ENCODE measurements around the gene ZNF84.

DNA sequence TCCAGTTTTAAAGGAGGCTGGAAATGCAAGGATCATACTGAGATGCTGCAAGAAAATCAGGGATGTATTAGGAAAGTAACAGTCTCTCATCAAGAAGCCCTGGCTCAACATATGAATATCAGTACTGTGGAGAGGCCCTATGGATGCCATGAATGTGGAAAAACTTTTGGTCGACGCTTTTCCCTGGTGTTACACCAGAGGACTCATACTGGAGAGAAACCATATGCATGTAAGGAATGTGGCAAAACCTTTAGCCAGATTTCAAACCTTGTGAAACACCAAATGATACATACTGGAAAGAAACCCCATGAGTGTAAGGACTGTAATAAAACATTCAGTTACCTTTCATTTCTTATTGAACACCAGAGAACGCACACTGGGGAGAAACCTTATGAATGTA, 68.3 kb downstream of the ZNF84 start:
- TF ChIP-seq, protein P1, sequence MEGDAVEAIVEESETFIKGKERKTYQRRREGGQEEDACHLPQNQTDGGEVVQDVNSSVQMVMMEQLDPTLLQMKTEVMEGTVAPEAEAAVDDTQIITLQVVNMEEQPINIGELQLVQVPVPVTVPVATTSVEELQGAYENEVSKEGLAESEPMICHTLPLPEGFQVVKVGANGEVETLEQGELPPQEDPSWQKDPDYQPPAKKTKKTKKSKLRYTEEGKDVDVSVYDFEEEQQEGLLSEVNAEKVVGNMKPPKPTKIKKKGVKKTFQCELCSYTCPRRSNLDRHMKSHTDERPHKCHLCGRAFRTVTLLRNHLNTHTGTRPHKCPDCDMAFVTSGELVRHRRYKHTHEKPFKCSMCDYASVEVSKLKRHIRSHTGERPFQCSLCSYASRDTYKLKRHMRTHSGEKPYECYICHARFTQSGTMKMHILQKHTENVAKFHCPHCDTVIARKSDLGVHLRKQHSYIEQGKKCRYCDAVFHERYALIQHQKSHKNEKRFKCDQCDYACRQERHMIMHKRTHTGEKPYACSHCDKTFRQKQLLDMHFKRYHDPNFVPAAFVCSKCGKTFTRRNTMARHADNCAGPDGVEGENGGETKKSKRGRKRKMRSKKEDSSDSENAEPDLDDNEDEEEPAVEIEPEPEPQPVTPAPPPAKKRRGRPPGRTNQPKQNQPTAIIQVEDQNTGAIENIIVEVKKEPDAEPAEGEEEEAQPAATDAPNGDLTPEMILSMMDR (conservative IDR thresholded peaks at IDR 0.05 in 1 of 2, IDR thresholded peaks at IDR 0.05 in 1 of 2; ENCODE audit: extremely low read depth in 1 of 2, insufficient read depth in 1 of 2, low read depth in 1 of 2, low read length in 2 of 2): no peak
- no peak for TF ChIP-seq EZH2 (IDR thresholded peaks at IDR 0.05; ENCODE audit: borderline replicate concordance, low read length)

Data from mammary epithelial cell (primary cell).